Subcutaneous adipose tissue (tissue), 4 donors: Measurements from ENCODE around the gene VPREB3. TPM values are rescaled to one million over a fixed set of nuclear protein-coding genes. Genes with fewer than 3 reads are reported as not detected.

ENCODE experiments used
- total RNA-seq, 4 donors: library from RNA; depleted of rRNA; stranded (reverse); fragments of >200 nt; gene quantifications; one replicate each; pipeline ENCODE4 v1.1.0, GENCODE V29; 2016
- TF ChIP-seq, protein P1 (sequence below): fragments of 450-650 bp; IDR thresholded peaks from one replicate; pipeline ENCODE4 v1.5.1; 2016; ENCODE audit warnings: low read depth, mild to moderate bottlenecking, control low read depth, antibody characterized with exemption, moderate library complexity

The VPREB3 gene
- total RNA-seq, 4 donors from 2014 or later = 6.8 TPM; not detected in 3

DNA sequence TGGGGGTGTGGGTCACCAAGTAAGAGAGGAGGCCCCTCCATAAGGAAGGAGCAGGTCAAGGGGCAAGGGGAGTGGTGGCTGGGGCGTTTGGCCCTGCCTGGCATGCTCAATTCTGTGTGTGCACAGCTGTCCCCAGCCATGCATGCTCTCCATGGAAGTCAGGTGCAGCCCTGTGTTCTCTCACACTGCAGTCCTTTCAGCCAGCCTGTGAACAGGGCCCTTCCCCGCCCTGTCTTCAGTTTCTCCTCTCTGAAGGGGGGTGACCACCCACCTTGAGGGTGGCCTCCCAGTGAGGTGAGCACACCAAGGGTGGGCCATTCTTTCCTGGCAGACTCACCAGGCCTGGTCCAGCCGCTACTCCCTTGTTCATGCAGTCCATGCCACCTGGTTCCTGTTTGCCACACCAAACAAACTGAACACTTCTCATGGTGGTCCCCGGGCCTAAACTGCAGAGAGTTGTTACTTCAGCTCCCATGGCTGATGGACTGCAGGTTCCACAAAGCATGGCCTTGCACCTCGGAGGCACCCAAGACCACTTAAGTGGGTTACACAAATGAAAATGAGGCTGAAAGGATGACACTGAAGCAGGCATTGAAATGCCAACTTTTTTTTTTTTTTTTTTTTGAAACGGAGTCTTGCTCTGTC lies 15.2 kb upstream of the VPREB3 start:
- TF ChIP-seq, protein P1, sequence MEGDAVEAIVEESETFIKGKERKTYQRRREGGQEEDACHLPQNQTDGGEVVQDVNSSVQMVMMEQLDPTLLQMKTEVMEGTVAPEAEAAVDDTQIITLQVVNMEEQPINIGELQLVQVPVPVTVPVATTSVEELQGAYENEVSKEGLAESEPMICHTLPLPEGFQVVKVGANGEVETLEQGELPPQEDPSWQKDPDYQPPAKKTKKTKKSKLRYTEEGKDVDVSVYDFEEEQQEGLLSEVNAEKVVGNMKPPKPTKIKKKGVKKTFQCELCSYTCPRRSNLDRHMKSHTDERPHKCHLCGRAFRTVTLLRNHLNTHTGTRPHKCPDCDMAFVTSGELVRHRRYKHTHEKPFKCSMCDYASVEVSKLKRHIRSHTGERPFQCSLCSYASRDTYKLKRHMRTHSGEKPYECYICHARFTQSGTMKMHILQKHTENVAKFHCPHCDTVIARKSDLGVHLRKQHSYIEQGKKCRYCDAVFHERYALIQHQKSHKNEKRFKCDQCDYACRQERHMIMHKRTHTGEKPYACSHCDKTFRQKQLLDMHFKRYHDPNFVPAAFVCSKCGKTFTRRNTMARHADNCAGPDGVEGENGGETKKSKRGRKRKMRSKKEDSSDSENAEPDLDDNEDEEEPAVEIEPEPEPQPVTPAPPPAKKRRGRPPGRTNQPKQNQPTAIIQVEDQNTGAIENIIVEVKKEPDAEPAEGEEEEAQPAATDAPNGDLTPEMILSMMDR = no peak

GRCh38 chr22:23767673-23768548 lies 13.7 kb upstream of the VPREB3 start, which contains the start of gene CHCHD10:
Gene CHCHD10, minus strand, starts transcription at chr22:23767972. Its CDS starts 98 bp downstream, at chr22:23767874.
- TF ChIP-seq, protein P1 = no peak

DNA sequence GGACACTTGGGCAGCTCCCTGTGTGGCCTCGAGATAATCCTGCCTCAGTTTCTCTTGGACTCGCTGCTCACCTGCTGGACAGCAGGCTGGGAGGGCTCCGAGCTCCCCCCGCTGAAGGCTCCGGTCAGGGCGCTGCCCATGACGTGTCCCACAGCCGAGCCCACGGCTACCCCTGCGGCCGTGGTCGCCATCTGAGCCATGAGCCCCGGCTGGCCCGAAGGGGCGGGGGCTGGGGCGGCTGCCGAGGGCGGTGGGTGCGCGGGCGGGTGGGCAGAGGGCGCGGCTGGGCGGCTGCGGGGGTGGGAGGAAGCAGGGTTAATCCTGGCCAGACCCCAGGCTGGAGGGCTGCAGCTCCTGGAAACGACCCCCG lies 13.1 kb upstream of the VPREB3 start:
- TF ChIP-seq, protein P1 = no peak

DNA sequence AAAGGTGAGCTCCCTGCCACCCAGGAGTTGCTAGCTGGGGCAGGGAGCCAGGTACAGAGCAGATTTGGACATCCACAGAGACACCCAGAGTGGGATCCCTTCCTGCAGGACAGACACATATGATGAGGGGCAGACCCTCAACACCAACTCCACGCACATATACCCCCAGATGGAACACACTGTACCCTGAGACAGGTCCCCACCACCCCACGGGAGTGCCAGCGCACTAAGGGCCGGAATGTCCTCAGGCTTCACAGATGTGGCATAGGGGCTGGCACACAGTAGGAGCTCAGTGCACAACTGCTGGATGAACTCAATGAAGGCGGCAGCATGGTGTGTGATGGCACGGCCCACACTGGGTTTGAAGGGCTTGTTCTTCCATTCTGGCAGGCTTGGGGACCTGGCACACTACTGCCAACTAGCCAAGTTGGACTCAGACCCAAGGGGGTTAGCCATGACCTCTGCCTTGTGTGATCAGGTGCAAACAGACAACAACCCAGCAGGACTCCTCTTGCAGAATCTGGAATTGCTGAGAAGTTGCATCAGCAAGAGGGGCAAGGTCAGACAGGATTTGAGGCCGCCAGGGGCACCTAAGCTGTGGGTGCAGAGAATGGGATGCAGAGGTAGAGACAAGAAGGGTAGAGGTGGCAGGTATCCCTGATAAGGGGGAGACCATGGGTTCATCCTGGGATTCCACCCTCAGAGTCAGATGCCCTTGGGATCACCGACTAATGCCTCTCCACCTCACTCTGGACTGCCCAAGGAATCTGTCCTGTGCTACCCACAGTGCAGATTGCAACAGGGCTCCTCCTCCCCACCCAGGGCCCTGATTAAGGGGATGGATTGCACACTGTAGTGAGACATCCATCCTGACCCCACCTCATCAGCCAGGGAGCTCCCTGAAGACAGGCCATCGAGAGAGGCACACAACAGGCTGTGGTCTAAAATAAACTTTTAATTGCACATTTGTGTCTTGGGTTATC lies 11.0 kb upstream of the VPREB3 start:
- TF ChIP-seq, protein P1 = no peak

- TF ChIP-seq, protein P1 = no peak
These were observed 9.7 kb upstream of the VPREB3 start for GRCh38 chr22:23763954-23764353.

- TF ChIP-seq, protein P1 = no peak
These were observed 9.3 kb upstream of the VPREB3 start for GRCh38 chr22:23763579-23763945.
